ENCODE measurements around the gene RIOX2. TPM values are rescaled to one million over a fixed set of nuclear protein-coding genes. Genes with fewer than 3 reads are reported as not detected.

RIOX2 gene
- total RNA-seq (2021; fragmentation: NEBNext Ultra II Directional; extraction: Animal tissue kit (Norgen Biotek cat#: 25700)) (15.5 and 16.4 TPM in 2 replicates), polyA plus RNA-seq (2011; rRNA removed) (3.2 and 3.8 TPM in 2 replicates), polyA minus RNA-seq (2011; rRNA and poly(A)+ RNA removed) (11.0 and 15.1 TPM in 2 replicates)
- 4.9 TPM for polyA plus RNA-seq (2011; cell fraction: cytosol; rRNA removed)
- polyA plus RNA-seq (2011; cell fraction: nucleus; rRNA removed) = 7.1 TPM
- polyA plus RNA-seq (2012, experiment 1 of 2) = 5.6 to 8.4 TPM (median 7.2 TPM) in 4 replicates
- polyA plus RNA-seq (2012, experiment 2 of 2) = 0.93 TPM
- 13.9 TPM for polyA plus RNA-seq (2013, experiment 1 of 2)
- polyA plus RNA-seq (2013, experiment 2 of 2) = 13.1 TPM
- polyA minus RNA-seq (2011; cell fraction: cytosol; rRNA and poly(A)+ RNA removed) = 4.0 TPM
- 15.7 TPM for polyA minus RNA-seq (2011; cell fraction: nucleus; rRNA and poly(A)+ RNA removed)
- long read RNA-seq, experiment 1, full-length matches to known transcripts = 5 of 11 reads
- long read RNA-seq, experiment 1, partial matches to known transcripts = 3 of 11 reads
- long read RNA-seq, experiment 1, other reads (novel, unspliced or antisense) = 3 of 11 reads
- long read RNA-seq, experiment 2, full-length matches to known transcripts = 7 of 12 reads
- long read RNA-seq, experiment 2, partial matches to known transcripts = 0 of 12 reads
- long read RNA-seq, experiment 2, other reads (novel, unspliced or antisense) = 5 of 12 reads

GRCh38 chr3:97971679-97972567 lies at the start of gene RIOX2:
RIOX2 (minus strand) TSS chr3:97972431; CDS start chr3:97967593, 4,838 bp downstream.
- Histone ChIP-seq H2BK15ac (ENCODE audit: low read length) (no peak within 1 kb of the TSS), H3K18ac (ENCODE audit: extremely low read depth, low read length) (peak within 1 kb of the TSS; percentile 38; the same call in 1 of the 2 replicates), H3K36me3 (ENCODE audit: control insufficient read depth in 2 of 4, insufficient read depth in 4 of 4, low read length in 3 of 4) (no peaks in the 10 kb centered on the region; a peak in 1 of 8 replicates), H3K27ac (ENCODE audit: low read depth, low read length) (no peak within 1 kb of the TSS), H3K27me3 (replicated peaks in 1 of 4; ENCODE audit: control insufficient read depth in 3 of 4, extremely low read depth in 1 of 4, insufficient read depth in 3 of 4, low read length in 3 of 4) (no peaks in the 10 kb centered on the region), H3K9me3 (ENCODE audit: insufficient read depth in 2 of 2, low read depth in 1 of 2, low read length in 1 of 2) (no peaks in the 10 kb centered on the region), H3K4me1 (replicated peaks in 1 of 4; ENCODE audit: control insufficient read depth in 3 of 4, insufficient read depth in 4 of 4, low read length in 3 of 4) (0 out of 7 replicates have a peak, but pooled peaks cover 0 to 2% (median 0%) of the 10 kb centered on the region in 4 experiments), H3K14ac (ENCODE audit: insufficient read length) (no peak within 1 kb of the TSS), H3K23ac (ENCODE audit: insufficient read length) (no peak within 1 kb of the TSS), H4K91ac (replicated peaks; ENCODE audit: insufficient read length, low read length) (no peak within 1 kb of the TSS), H2AFZ (ENCODE audit: low read length) (peak within 1 kb of the TSS; percentile 66), H4K8ac (ENCODE audit: extremely low read depth, insufficient read depth, low read length) (peak within 1 kb of the TSS; percentile 88), H2AK5ac (ENCODE audit: low read depth, low read length) (no peak within 1 kb of the TSS), H2BK120ac (replicated peaks; ENCODE audit: low read depth, low read length) (no peak within 1 kb of the TSS), H4K20me1 (replicated peaks in 1 of 2; ENCODE audit: control insufficient read depth in 1 of 2, insufficient read depth in 2 of 2, low read length in 2 of 2) (no peaks in the 10 kb centered on the region), H3K79me1 (ENCODE audit: low read depth, low read length) (peaks cover 2% of the 10 kb centered on the region; the same call in 1 of the 2 replicates), H3K23me2 (ENCODE audit: low read depth, low read length) (peaks cover 4% of the 10 kb centered on the region; the same call in 1 of the 2 replicates), H3K4me3 (ENCODE audit: extremely low read depth in 1 of 4, insufficient read depth in 2 of 4, low read depth in 3 of 4, low read length in 4 of 4) (peak within 1 kb of the TSS; percentile 41 to 64 (median 54)), H4K5ac (ENCODE audit: insufficient read length, low read depth, low read length) (no peak within 1 kb of the TSS), H2BK20ac (ENCODE audit: low read length) (no peak within 1 kb of the TSS), H3K56ac (replicated peaks; ENCODE audit: insufficient read length, low read depth, low read length) (no peak within 1 kb of the TSS), H2BK12ac (ENCODE audit: low read depth, low read length) (no peak within 1 kb of the TSS), H2BK5ac (ENCODE audit: low read depth, low read length) (no peak within 1 kb of the TSS), H3K79me2 (ENCODE audit: control insufficient read depth in 1 of 2, insufficient read depth in 2 of 2, low read length in 2 of 2) (no peaks in the 10 kb centered on the region), H3K4ac (replicated peaks; ENCODE audit: insufficient read length, low read depth, low read length) (no peak within 1 kb of the TSS), H3K9ac (replicated peaks in 1 of 4; ENCODE audit: extremely low read depth in 1 of 4, low read depth in 3 of 4, low read length in 3 of 4) (peak within 1 kb of the TSS; percentile 23 to 67 (median 41); a peak in 4 of 7 replicates), H3K4me2 (ENCODE audit: insufficient read depth in 1 of 2, low read depth in 2 of 2, low read length in 2 of 2) (peak within 1 kb of the TSS; percentile 64 to 72)
- ChIA-PET POLR2A (ENCODE audit: partially characterized antibody) (interaction anchor here (1.0 to 1.2 kb wide), 2 partner anchors 21 to 150 kb away, joined by 3 to 4 read pairs; partner anchors contain the start of gene CRYBG3), CTCF (ENCODE audit: partially characterized antibody) (interaction anchor here (0.9 to 1.9 kb wide), 8 partner anchors 17 to 179 kb away, joined by 3 to 11 read pairs (median 3); no protein-coding TSS in a partner anchor)
- DNase-seq (ENCODE audit: low read depth in 1 of 2, low spot score in 2 of 2) (peak in 1 of 2 experiments; percentile 73), FAIRE-seq (no peak)
- WGBS, 2 experiments (ENCODE audit: extremely low coverage in 1 of 2, insufficient coverage in 1 of 2, insufficient read length in 1 of 2, insufficient replicate concordance in 2 of 2, low coverage in 1 of 2, low lambda C conversion rate in 2 of 2, missing lambda C conversion rate in 1 of 2) = 45% methylated on average over 10 of the region's 82 CpGs; no CpG with 5 or more reads in 1 of the 2 experiments
- peak; percentile 43 for TF ChIP-seq TAF1 (IDR thresholded peaks at IDR 0.05; ENCODE audit: low read depth, low read length)
- TF ChIP-seq RNF2 (IDR thresholded peaks at IDR 0.05; ENCODE audit: borderline replicate concordance, low read depth, low read length, missing control alignments, poor library complexity, severe bottlenecking) = no peak
- TF ChIP-seq SIN3A (conservative IDR thresholded peaks at IDR 0.05 in 1 of 2, IDR thresholded peaks at IDR 0.05 in 1 of 2; ENCODE audit: low read depth in 1 of 2, low read length in 2 of 2) = 0 out of 4 replicates have a peak, but pooled peaks of 1 of the 2 experiments have one; percentile 20
- peak; percentile 39; the same call in 1 of the 2 replicates for TF ChIP-seq PHF8 (conservative IDR thresholded peaks at IDR 0.05; ENCODE audit: low read depth, low read length)
- no peak for TF ChIP-seq SP2 (IDR thresholded peaks at IDR 0.05; ENCODE audit: low read length)
- no peak for TF ChIP-seq TCF12 (IDR thresholded peaks at IDR 0.05; ENCODE audit: low read depth, low read length)
